Measurements from ENCODE around the gene TPPP. TPM values are rescaled to one million over a fixed set of nuclear protein-coding genes. Genes with fewer than 3 reads are reported as not detected.
"Not testable (repeated sequence)": the region's sequence is repeated elsewhere in the genome, so short reads cannot be mapped to it uniquely, and the experiment has no call there.

TPPP gene
- total RNA-seq, 1 experiment from 2014 or later, result 0.25 TPM

DNA sequence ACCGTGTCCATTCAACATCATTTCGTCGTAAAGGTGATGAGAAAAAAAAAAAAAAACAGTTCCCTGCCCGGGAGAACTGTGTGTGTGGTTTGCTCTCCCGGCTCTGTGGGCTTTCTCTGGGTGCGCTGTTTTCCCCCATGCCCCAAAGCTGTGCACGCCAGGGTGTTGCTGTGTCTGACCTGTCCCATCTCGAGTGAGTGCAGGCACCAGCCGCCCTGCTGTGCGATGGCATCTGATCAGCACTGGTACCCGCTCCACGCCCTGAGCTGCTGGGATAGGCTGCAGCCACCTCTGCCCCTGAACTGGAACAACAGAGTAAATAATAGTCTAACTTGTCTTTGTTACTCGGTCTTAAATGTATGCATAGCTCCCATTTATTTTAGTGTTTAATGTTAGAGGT is 47.7 kb downstream of the TPPP start:
- no peak for DNase-seq (ENCODE audit: low read depth)

DNA sequence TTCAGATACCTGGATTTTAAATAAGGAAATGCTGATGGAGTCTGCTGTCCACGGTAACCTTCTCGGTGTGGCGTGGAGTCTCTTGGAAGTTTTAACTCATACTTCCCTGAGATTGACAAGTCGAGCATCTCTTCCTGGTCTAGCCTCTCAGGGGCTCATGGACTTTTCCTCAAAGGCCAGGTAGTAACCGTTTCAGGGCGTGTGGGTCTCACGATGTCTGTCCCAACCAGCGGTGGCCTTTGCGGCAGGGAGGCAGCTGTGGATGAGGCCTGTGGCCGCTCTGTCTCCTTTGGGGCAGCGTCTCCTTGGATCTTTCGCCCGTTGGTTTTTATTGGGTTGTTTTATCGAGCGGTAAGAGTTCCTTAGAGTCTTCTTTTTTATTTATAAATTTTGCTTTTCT is 48.2 kb downstream of the TPPP start:
- DNase-seq (ENCODE audit: low read depth), result no peak

DNA sequence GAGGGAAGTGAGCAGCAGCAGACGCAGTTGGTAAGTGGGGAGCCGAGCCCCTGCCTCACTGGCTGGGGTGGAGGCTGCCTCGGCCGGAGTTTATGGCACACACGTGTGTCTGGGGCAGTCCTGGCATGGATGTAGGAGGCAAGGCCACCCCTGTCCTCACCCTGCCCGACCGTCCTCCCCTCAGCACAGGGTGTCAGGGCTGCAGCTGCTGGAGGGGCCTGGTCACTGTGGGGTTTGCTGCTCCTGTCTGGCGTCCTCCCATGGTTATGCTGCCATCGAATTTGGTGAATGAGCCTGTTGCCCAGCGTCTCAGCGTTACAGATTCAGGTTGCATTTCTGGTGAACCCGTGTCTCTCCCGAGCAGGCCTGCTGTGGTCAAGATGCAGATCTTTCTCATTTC is 48.6 kb downstream of the TPPP start:
- no peak for DNase-seq (ENCODE audit: low read depth)

DNA sequence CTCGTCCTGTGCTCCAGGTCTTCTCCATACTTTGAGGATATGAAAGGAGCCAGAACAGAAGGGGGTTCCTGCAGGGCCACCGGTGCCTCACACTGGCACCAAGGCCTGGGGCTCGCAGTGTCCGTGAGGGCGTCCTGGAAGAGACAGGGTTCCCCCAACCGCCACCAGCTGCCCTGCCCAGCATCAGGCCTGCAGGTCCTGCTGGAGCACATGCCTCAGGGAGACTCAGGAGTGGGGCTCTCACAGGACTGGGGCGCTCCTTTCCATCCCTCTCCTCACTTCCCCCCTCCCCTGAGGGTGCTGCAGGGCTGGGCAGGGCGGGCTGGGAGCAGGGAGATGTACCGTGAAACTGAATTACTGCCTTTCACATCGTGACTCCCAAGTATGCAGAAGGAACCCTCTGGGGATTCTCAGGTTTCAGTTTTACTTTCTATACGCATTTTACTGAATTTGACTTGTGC is 49.3 kb downstream of the TPPP start:
- no peak for DNase-seq (ENCODE audit: low read depth)

DNA sequence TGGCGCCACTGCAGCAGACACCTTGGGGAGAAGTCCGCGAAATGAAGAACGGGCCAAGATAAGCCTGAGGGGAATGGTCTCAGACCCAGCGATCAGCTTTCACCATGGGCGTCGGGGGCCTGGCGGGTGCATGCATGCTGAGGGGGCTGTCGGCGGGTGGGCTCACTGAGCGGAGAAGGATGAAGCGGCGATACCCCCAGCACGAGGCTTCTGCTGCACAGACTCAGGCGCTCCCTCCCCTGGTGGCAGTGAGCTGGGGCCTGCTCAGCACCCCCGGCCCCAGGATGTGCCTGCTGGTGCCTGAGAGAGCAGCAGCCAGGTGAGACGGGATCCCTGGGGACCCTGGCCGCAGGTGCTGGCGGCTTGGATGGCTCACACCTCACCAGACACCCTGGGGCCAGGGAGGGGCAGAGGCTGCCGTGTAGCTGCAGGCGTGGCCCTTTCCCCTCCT is 49.8 kb downstream of the TPPP start:
- DNase-seq (ENCODE audit: low read depth), result no peak

DNA sequence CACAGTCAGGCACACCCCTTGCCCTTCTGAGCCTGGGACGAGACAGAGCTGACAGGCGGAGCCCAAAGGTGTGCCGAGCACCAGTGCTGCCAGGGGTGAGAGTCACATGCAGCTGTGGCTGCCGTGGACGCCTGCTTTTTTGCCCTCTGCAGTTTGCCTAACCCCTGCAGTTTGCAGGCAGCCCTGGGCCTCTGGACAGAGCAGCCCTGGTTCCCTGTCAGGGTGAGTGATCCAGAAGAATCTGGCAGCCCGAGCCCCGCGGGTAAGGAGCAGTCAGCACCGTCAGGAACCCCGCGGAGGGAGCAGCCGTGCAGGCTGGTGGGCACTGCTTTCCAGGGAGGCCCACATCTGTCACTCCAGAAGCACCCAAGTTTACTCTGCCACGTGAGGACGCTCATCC is 50.7 kb downstream of the TPPP start:
- no peak for DNase-seq (ENCODE audit: low read depth)

DNA sequence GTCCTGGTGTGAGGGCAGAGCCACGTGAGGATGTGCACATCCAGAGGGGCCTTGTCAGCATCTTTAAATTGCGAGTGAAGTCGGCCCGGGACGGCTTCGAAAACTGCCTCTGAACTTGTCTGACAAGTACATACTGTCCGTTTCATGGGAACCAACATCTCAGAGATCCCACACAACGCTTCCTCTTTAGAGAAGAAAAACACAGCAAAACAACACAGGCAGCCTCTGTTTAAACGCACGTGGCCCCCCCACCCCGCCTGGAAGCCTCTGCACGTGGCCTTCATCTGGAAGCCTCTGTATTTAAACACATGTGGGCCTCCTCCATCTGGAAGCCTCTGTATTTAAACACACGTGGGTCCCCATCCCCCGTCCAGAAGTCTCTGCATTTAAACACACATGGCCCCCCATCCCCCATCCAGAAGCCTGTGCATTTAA is 51.8 kb downstream of the TPPP start:
- no peak for DNase-seq (ENCODE audit: low read depth)

DNA sequence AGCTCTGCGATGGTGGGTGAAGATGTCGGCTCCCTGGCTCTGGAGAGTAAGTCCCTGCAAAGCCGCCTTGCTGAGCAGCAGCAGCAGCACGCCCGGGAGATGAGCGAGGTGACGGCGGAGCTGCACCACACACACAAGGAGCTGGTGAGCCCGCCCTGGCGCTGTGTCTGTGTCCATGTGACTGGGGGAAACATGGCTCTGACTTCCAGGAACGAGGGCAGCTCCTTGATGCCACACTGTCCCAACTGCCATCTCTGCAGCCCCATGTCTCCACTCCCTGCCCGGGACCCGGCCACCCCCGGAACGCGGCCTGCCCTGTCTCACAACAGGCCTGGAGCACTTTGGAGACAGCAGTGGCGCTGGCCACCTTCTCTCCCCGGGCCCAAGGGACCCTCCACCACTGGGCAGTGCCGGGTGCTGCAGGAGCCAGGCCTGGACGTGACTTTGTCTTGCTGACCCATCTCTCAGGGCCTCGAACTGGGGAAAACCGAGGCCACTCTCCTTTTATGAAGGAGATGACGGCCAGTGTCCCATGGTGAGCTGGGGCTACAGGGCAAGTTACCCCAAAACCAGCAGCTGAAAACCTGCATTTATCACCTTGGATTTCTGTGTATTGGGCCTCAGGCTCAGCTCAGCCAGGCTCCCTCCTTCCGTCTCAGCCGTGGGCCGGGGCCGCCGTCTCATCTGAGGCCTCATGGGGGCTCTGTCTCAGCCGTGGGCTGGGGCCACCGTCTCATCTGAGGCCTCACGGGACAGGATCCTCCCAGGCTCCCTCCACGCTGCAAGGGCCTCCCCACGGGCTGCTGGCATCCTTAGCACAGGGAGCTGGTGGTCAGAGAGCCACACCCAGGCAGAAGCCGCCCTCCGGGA is 52.5 kb downstream of the TPPP start:
- DNase-seq (ENCODE audit: low read depth), result no peak

DNA sequence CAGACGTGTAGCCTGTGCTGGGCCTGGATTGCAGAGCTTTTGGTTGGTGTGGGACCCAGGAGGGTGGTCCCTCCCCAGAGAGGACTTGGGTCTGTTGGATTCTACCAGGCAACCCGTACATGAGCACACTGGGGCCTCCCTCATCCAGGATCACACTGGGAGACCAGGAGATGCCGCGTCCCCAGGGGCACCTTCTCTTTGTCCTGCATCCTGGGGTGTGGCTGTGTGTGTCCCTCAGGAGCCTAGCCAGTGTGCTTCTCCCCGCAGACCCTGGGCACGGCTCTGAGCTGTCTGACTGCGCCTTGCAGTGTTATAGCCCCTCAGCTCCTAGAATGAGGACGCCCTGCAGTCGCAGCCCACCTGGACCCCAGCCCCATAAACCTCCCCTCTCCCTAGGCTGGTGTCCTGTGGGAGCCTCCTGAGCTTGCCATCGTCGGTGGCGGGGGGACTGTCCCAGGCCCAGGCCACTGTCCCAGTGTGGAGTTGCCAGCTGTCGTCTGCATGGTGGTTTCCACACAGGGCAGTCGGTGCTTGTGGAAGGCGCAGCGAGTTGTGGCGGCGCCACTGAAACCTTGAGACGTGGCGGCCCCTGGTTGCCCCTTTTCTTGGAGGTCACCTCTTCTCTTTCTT is 53.5 kb downstream of the TPPP start:
- no peak for DNase-seq (ENCODE audit: low read depth)

DNA sequence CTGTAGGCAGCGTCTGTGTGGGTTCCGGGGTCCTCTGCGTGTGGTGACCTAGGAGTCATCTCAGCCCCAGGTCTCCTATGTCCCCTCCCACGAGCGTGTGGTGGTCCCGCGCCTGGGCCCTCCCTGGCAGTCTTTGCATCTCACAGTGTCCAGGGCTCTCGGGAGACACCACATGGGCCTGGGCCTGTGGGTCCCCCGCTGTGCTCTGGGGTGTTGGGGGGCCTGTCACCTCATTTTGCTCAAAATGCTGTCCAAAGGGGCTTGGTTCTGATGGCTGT is 54.0 kb downstream of the TPPP start:
- no peak for DNase-seq (ENCODE audit: low read depth)

DNA sequence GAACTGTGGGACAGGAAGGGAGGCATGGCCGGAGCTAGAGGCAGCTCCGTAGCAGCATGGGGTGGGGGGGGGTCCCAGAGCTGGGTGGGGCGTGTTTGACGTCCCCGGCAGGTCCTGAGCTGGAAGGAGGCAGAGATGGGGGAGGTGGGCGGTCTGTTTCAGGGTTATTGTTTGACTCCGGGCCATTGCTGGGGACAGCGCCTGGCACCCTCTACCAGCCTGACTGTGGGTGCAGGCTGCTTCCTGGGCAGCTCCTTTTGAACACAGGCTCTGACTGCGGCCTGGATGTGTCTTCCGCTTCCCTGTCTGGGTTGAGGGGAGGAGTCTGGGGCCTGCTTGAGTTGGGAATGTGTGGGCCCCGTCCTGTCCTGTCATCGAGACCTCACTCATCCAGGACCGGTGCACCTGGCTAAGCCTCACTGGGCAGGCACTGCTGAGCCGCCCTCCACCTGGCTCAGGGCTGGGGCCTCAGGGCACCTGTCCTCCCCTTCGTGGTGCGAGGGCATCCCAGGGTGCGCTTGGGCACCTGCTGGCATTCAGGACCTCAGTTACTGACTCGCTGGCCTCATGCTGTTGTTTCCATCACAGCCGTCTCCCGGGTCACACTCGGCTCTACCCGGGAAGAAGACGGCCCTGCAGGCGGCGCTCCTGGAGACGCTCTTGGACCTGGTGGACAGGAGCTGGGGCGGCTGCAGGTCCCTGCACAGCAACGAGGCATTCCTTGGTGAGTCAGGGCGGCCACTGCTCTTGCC is 54.5 kb downstream of the TPPP start:
- no peak for DNase-seq (ENCODE audit: low read depth)

DNA sequence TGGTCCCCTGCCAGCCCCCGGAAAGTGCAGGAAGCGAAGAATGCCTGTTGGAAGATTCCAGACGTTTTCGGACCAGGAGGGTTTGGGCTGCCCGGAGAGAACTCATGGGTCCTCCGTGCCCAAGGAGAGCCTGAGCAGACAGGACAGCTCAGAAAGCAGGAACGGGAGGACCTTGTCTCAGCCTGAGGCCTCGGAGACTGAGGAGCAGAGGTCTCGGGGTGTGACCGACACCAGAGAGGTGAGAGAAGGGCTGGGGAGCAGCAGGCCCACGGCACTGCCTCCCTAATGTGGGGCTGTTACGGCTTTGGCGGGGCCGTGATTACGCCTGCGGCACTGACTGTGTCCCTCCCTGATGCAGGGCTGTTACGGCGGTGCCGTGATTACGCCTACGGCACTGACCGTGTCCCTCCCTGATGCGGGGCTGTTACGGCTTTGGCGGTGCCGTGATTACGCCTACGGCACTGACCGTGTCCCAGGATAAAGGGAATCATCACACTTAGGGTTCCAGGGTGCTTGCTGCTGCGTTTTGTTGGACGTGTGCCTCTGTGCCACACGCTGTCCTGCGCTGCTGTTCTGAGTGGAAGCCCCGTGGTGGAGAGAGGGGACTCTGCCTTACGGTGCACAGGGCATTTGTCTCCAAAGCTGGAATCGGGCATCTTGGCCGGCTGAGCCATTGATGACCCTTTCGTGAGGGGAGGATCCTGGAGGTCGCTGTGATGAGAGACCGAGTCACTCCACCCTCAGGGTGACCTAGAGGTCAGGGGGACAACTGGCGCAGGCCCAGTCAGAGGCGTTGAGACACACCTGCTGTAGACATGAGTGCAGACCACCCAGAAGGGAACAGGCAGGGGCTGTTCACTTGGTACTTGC is 55.3 kb downstream of the TPPP start:
- no peak for DNase-seq (ENCODE audit: low read depth)

DNA sequence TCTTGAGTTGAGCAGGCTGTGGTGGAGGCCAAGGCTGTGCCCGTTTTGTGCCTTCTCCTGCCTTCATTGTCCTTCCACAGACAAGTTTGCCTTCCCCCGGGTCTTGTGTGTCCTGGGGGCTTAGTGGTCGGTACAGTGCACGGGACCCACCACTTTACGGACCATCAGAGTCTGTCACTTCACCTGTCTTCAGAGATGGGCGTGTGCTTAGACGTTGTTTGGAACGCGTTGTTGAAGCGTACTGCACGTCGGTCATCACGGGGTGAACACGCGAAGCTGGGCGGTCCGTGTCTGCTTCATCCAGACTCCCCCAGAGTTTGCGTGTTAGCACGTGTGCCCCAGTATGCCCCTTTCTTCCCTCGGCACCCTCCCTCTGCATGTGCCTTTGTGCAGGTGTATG is 56.2 kb downstream of the TPPP start:
- no peak for DNase-seq (ENCODE audit: low read depth)

DNA sequence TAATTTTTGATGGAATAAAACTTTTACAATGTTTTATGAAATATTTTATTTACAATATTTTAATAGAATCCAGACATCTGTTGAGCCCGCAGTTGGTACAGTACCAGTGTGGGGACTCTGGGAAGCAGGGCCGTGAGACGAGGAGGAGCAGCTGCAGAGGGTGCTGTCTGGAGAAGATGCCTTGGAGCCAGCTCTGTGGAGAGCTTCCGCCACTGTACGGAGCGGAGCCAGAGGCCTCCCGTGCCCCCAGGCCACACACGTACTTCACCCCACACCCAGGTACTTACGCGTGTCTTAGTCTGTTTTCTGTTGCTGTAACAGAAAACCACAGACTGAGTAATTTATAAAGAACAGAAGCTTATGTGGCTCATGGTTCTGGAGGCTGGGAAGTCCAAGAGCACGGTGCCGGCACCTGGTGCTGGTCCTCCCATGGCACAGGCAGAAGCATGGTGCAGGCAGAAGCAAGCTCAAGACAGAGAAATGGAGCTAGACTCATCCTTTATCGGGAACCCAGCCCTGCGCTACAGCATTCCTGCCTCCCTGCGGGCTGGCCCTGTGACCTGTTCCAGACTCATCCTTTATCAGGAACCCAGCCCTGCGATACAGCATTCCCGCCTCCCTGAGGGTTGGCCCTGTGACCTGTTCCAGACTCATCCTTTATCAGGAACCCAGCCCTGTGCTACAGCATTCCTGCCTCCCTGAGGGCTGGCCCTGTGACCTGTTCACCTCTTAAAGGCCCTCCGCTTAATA is 57.7 kb downstream of the TPPP start:
- no peak for DNase-seq (ENCODE audit: low read depth)

DNA sequence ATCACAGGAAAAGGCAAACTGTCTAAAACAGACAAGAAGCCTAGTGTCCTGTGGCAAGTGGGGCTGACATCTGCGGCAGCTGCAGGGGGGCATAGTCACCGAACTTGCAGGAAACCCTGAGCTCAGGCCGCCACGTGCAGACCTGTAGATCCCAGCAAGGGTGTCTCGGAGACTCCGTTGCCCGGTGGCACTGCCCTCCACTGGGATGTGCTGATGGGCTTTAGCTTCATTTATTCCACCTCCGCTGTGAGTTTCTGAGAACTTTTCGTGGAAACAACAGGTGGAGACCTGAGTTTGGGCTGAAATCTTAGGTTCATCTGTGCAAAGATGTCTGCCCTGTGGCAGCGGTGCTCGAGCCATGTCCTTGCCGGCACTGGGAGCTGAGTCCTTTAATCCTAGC is 59.0 kb downstream of the TPPP start:
- DNase-seq (ENCODE audit: low read depth), result no peak

DNA sequence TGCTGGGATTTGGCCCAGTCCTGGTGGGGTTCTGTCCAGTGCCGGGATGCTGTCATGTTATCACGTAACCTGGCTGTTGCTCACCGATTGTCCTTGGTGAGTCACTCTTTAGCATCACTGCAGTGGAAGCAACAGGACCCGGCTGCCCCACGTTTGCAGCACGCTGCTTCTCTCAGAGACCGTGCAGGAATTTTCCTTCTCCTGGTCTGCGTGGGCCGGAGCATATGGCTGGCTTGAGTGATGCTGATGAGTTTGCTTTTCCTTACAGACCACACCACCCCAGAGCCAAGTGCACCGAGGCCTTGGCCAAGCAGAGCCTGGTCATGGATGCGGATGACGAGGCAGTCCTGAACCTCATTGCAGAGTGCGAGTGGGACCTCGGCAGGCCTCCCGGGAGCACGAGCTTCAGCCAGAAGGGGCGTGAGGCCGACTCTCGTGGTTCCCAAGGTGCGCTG is 59.6 kb downstream of the TPPP start:
- DNase-seq (ENCODE audit: low read depth), result peak; percentile 34

DNA sequence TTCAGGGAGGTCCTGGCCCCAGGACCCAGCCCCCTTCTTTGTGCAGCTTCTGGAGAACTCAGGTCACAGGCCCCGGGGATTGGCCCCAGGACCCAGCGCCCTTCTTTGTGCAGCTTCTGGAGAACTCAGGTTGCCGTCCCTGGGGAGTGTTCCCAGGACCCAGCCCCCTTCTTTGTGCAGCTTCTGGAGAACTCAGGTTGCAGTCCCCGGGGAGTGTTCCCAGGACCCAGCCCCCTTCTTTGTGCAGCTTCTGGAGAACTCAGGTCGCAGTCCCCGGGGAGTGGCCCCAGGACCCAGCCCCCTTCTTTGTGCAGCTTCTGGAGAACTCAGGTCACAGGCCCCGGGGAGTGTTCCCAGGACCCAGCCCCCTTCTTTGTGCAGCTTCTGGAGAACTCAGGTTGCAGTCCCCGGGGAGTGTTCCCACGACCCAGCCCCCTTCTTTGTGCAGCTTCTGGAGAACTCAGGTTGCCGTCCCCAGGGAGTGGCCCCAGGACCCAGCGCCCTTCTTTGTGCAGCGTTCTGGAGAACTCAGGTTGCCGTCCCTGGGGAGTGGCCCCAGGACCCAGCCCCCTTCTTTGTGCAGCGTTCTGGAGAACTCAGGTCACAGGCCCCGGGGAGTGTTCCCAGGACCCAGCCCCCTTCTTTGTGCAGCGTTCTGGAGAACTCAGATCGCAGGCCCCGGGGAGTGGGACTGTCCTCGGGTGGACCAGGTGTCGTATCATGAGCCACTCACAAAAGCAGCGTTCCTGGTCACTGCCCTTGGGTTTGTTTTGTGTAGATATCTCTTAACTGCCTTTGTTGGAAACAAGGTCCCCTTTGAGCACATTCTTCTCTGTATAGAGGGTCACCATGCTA is 64.6 kb downstream of the TPPP start:
- DNase-seq (ENCODE audit: low read depth), result not testable (repeated sequence)

DNA sequence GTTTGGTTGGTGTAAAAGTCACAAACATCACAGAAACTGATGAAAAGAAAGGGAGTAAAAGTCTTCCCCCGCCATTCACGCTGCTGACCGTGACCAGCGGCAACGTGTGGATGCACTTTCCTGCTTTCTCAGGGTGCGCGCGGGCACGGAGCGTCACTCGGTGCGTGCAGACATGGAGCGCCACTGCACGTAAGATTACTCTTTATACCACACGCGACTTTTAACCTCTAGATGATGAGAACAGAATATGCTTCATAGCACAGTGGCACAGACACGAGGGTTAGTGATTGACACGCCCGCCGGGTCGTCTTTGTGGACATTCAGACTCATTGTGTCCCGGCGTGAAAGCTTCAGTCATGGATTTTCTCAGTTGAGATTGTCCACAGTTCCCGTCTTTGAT is 65.3 kb downstream of the TPPP start:
- no peak for DNase-seq (ENCODE audit: low read depth)

DNA sequence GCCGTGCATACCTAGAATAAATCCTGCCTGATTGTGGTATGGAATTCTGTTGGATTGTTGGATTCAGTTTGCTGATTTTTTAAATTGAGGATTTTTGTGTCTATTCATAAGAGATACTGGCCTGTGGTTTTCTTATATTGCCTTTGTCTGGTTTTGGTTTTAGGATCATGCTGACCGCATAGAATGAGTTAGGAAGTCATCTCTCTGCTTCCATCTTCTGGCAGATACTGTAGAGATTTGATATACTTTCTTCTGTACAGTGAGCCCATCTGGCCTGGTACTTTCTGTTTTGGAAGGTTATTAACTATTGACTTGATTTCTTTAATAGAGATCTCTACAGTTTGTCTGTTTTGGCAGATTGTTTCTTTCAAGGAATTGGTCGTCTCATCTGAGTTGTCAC is 66.3 kb downstream of the TPPP start:
- no peak for DNase-seq (ENCODE audit: low read depth)

DNA sequence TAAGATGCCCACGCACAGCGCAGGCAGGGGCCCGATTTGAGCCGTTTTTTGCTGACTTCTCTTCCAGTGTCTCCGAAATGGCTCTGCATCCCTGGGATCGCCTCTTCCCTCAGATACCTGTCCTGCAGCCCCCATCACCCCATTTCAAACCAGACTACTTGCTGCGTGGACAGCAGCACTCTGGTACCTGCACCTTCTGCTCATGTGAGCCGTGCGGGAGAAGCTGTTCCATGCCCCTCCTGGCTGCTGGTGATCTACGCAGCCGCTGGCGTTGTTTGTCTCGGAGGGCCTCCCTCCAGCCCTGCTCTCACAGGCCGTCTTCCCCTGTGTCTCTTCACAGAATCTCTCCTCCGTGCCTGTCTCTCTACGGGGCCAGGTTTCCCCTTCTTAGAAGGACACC is 67.6 kb downstream of the TPPP start:
- DNase-seq (ENCODE audit: low read depth), result no peak
